GM18907 (cell line): Measurements from ENCODE around the gene IL1B.

Experiments used
- ATAC-seq: cut with Tn5 transposase; IDR thresholded peaks from one replicate; pipeline ENCODE4 v1.9.1; 2021; ENCODE audit warnings: mild to moderate bottlenecking, moderate library complexity; ENCODE audit not compliant: unreplicated experiment

The IL1B gene

GRCh38 chr2:112784199-112785189 is 52.1 kb downstream of the IL1B start, which contains the start of gene IL1A:
Gene IL1A (minus strand): TSS chr2:112784493. CDS start chr2:112783770, 723 bp downstream.
- no peak for ATAC-seq

GRCh38 chr2:112783187-112783714 is 53.3 kb downstream of the IL1B start:
- peak; percentile 14 for ATAC-seq

GRCh38 chr2:112782234-112782799 is 54.3 kb downstream of the IL1B start:
- ATAC-seq = peak; percentile 92
